Measurements from ENCODE around the gene ATP2B3. TPM values are rescaled to one million over a fixed set of nuclear protein-coding genes. Genes with fewer than 3 reads are reported as not detected.

Gene ATP2B3
- total RNA-seq, 2 donors from 2014 or later = not detected

- H3K4me3 ChIP-seq = no peak overlapping the region
- intact Hi-C loops (cut with DNase I) = loop anchor here (5.0 kb wide), 1 partner anchor 644 kb away; no protein-coding TSS in a partner anchor
- H3K36me3 ChIP-seq (replicated peaks in 1 of 2; ENCODE audit: insufficient read depth in 1 of 2, low read depth in 2 of 2) = no peaks in the 10 kb centered on the region
- H3K27ac ChIP-seq = no peak overlapping the region
- no peak for ATAC-seq
- peaks cover 23% of the 10 kb centered on the region for H3K4me1 ChIP-seq
- H3K27me3 ChIP-seq = no peaks in the 10 kb centered on the region
- no peaks in the 10 kb centered on the region for H3K9me3 ChIP-seq
- TF ChIP-seq POLR2A (IDR thresholded peaks at IDR 0.05) = no peak
- TF ChIP-seq, protein P1, sequence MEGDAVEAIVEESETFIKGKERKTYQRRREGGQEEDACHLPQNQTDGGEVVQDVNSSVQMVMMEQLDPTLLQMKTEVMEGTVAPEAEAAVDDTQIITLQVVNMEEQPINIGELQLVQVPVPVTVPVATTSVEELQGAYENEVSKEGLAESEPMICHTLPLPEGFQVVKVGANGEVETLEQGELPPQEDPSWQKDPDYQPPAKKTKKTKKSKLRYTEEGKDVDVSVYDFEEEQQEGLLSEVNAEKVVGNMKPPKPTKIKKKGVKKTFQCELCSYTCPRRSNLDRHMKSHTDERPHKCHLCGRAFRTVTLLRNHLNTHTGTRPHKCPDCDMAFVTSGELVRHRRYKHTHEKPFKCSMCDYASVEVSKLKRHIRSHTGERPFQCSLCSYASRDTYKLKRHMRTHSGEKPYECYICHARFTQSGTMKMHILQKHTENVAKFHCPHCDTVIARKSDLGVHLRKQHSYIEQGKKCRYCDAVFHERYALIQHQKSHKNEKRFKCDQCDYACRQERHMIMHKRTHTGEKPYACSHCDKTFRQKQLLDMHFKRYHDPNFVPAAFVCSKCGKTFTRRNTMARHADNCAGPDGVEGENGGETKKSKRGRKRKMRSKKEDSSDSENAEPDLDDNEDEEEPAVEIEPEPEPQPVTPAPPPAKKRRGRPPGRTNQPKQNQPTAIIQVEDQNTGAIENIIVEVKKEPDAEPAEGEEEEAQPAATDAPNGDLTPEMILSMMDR (IDR thresholded peaks at IDR 0.05) = no peak
- DNase-seq = peak in 1 of 4 donors; percentile 3
- 86 to 90% methylated on average over 18 to 20 of the region's 21 CpGs for WGBS, 2 donors
Observed at GRCh38 chrX:153595859-153596857, 78.7 kb downstream of the ATP2B3 start.

DNA sequence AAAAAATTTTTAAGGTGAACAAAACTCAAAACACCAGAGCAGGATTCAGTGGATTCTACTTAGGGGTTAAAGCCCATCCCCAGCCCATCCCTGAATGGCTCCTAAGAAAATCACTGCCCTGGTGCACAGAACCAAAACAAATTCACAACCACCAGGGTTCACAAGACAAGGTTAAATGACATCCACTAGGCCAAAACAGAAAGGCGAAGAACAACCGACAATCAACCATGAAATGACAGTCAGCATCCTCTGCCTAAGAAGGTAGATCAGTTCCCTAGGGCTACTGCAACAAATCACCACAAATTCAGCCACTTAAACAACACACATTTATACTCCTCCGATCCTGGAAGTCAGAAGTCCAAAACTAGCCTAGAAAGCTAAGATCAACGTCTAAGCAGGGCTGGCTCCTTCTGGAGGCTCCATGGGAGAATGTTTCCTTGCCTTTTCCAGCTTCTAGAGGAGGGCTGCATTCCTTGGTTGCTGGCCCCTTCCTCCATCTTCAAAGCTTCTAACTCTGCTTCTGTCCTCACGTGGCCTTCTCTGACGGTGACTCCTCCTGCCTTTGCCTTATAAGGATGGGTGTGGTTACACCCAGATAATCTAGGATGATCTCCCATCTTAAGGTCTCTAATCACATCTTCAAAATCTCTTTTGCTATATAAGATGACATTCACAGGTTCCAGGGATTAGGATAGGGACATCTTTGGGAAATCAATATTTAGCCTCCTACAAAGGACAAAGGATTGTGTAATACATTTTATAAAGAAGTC lies 79.7 kb downstream of the ATP2B3 start:
- DNase-seq = no peak
- Histone ChIP-seq H3K4me3 (no peak overlapping the region), H3K27ac (no peak overlapping the region), H3K4me1 (peaks cover 23% of the 10 kb centered on the region), H3K9me3 (no peaks in the 10 kb centered on the region), H3K36me3 (replicated peaks in 1 of 2; ENCODE audit: insufficient read depth in 1 of 2, low read depth in 2 of 2) (no peaks in the 10 kb centered on the region), H3K27me3 (no peaks in the 10 kb centered on the region)
- WGBS, 2 donors = 80 to 94% methylated on average over 4 to 5 of the region's 6 CpGs
- intact Hi-C loops (cut with DNase I) = loop anchor here (5.0 kb wide), 1 partner anchor 645 kb away; no protein-coding TSS in a partner anchor
- ATAC-seq = no peak
- TF ChIP-seq POLR2A (IDR thresholded peaks at IDR 0.05) = no peak
- TF ChIP-seq, protein P1 (IDR thresholded peaks at IDR 0.05) = no peak

DNA sequence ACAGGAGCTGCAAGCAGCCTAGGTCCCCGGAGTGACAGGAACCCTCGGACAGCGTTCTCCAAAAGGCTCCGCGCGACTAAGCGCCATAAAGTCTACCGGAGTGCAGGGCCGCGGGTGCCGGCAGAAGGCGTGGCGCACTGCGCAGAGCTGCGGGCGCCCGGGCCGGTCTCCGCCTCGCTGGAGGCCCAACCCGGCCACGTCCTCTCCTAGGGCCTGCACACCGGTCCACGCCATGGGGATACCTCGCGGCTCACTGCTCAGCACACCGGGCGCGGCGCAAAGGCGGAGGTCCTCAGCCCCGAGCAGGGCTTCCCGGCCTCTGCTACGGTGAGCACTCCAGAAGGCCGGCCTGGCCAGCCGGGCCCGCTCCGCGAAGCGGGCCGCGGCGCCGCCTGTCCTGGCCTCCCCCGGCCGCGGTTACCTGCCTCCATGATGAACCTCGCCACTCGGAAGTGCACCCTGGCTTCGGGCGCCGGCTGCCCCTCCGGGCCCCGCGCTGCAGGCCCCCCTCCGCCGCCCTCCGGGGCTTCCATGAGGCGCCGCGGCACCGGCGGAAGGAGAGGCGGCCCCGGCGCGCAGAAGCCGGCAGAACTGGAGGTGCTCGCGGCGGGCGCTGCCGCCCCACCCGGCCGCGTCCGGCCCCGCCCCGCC lies 81.2 kb downstream of the ATP2B3 start, which contains the start of gene CCNQ:
Gene CCNQ (minus strand): TSS at position 599 of the 651 bp plus-strand sequence. CDS start 66 bp downstream, at position 533.
- H3K27ac ChIP-seq = peak within 1 kb of the TSS in 3 of 4 donors; percentile 50 to 79 (median 75)
- peak; percentile 15 to 37 (median 24) for DNase-seq
- WGBS, 2 donors = 1% methylated on average over 48 of the region's 79 CpGs; no CpG with 5 or more reads in 1 of the 2 donors
- no peaks in the 10 kb centered on the region for H3K36me3 ChIP-seq (replicated peaks in 1 of 2; ENCODE audit: insufficient read depth in 1 of 2, low read depth in 2 of 2)
- H3K9me3 ChIP-seq = no peaks in the 10 kb centered on the region
- peaks cover 23% of the 10 kb centered on the region for H3K4me1 ChIP-seq
- H3K27me3 ChIP-seq = no peaks in the 10 kb centered on the region
- intact Hi-C loops (cut with DNase I) = loop anchor here (5.0 kb wide), 1 partner anchor 646 kb away; no protein-coding TSS in a partner anchor
- H3K4me3 ChIP-seq = peak within 1 kb of the TSS; percentile 51 to 69
- TF ChIP-seq POLR2A (IDR thresholded peaks at IDR 0.05) = peak; percentile 33 to 44 (median 36)
- TF ChIP-seq, protein P1 (IDR thresholded peaks at IDR 0.05) = no peak
- ATAC-seq = peak; percentile 48
